ENCODE results near the gene MCC. TPM values are rescaled to one million over a fixed set of nuclear protein-coding genes. Genes with fewer than 3 reads are reported as not detected.

Gene MCC
- total RNA-seq, 1 experiment from 2014 or later: 0.41 TPM

GRCh38 chr5:113176734-113177133, 311.5 kb downstream of the MCC start:
- Histone ChIP-seq H3K27me3 (ENCODE audit: control insufficient read depth, insufficient read depth, low read length) (peaks cover 9% of the 10 kb centered on the region; the same call in 1 of the 2 replicates), H3K4me1 (ENCODE audit: control insufficient read depth, insufficient read depth, low read length) (no peaks in the 10 kb centered on the region), H3K36me3 (ENCODE audit: control insufficient read depth, insufficient read depth, low read length) (no peaks in the 10 kb centered on the region), H3K9me3 (ENCODE audit: control insufficient read depth, insufficient read depth, low read depth, low read length) (no peaks in the 10 kb centered on the region), H3K27ac (ENCODE audit: low read length) (no peak overlapping the region), H3K4me3 (ENCODE audit: low read depth in 2 of 2, low read length in 2 of 2) (no peak overlapping the region)
- in situ Hi-C loops (cut with HindIII; ENCODE audit: low pct_unique_long_range_greater_than_20kb, low sequenced_read_pairs) (no loop called here), intact Hi-C loops (cut with micrococcal nuclease; ENCODE audit: unreplicated experiment) (no loop called here)
- CTCF ChIA-PET: no interaction called here
- DNase-seq (ENCODE audit: low read depth, low spot score): no peak
- no peak for TF ChIP-seq TCF7L2 (IDR thresholded peaks at IDR 0.05; ENCODE audit: low read depth, low read length)
- no TSS peak for BruUV-seq (replicated peaks)
- POLR2A ChIA-PET: no interaction called here
- ATAC-seq: no peak

- H3K4me1 ChIP-seq (ENCODE audit: control insufficient read depth, insufficient read depth, low read length): no peaks in the 10 kb centered on the region
- no peaks in the 10 kb centered on the region for H3K9me3 ChIP-seq (ENCODE audit: control insufficient read depth, insufficient read depth, low read depth, low read length)
- H3K27me3 ChIP-seq (ENCODE audit: control insufficient read depth, insufficient read depth, low read length): peaks cover 9% of the 10 kb centered on the region; the same call in 1 of the 2 replicates
- H3K27ac ChIP-seq (ENCODE audit: low read length): no peak overlapping the region
- no peaks in the 10 kb centered on the region for H3K36me3 ChIP-seq (ENCODE audit: control insufficient read depth, insufficient read depth, low read length)
- TF ChIP-seq CTCF (IDR thresholded peaks at IDR 0.05) (no peak), REST (IDR thresholded peaks at IDR 0.05; ENCODE audit: insufficient read depth in 1 of 2, low read depth in 2 of 2, low read length in 1 of 2) (no peak), POLR2AphosphoS5 (IDR thresholded peaks at IDR 0.05; ENCODE audit: low read depth, low read length) (no peak), TCF7L2 (IDR thresholded peaks at IDR 0.05; ENCODE audit: low read depth, low read length) (no peak), SIN3A (IDR thresholded peaks at IDR 0.05; ENCODE audit: borderline replicate concordance, insufficient read depth, low read depth, low read length) (no peak)
- BruUV-seq (replicated peaks): no TSS peak
- ChIA-PET POLR2A (no interaction called here), CTCF (no interaction called here)
- intact Hi-C loops (cut with micrococcal nuclease; ENCODE audit: unreplicated experiment) (no loop called here), in situ Hi-C loops (cut with HindIII; ENCODE audit: low pct_unique_long_range_greater_than_20kb, low sequenced_read_pairs) (no loop called here)
- ATAC-seq (no peak), DNase-seq (ENCODE audit: low read depth, low spot score) (no peak)
- no peak overlapping the region for H3K4me3 ChIP-seq (ENCODE audit: low read depth in 2 of 2, low read length in 2 of 2)
Measured at GRCh38 chr5:113176196-113176595, 312.1 kb downstream of the MCC start.

GRCh38 chr5:113172231-113172826, 315.9 kb downstream of the MCC start:
- Histone ChIP-seq H3K4me1 (ENCODE audit: control insufficient read depth, insufficient read depth, low read length) (no peaks in the 10 kb centered on the region), H3K27me3 (ENCODE audit: control insufficient read depth, insufficient read depth, low read length) (peaks cover 14% of the 10 kb centered on the region; the same call in 1 of the 2 replicates), H3K36me3 (ENCODE audit: control insufficient read depth, insufficient read depth, low read length) (no peaks in the 10 kb centered on the region), H3K27ac (ENCODE audit: low read length) (no peak overlapping the region), H3K4me3 (ENCODE audit: low read depth in 2 of 2, low read length in 2 of 2) (no peak overlapping the region), H3K9me3 (ENCODE audit: control insufficient read depth, insufficient read depth, low read depth, low read length) (no peaks in the 10 kb centered on the region)
- ChIA-PET CTCF (no interaction called here), POLR2A (no interaction called here)
- BruUV-seq (replicated peaks): no TSS peak
- ATAC-seq: no peak
- intact Hi-C loops (cut with micrococcal nuclease; ENCODE audit: unreplicated experiment) (no loop called here), in situ Hi-C loops (cut with HindIII; ENCODE audit: low pct_unique_long_range_greater_than_20kb, low sequenced_read_pairs) (no loop called here)
- TF ChIP-seq CTCF (IDR thresholded peaks at IDR 0.05) (no peak), REST (IDR thresholded peaks at IDR 0.05; ENCODE audit: insufficient read depth in 1 of 2, low read depth in 2 of 2, low read length in 1 of 2) (no peak), TCF7L2 (IDR thresholded peaks at IDR 0.05; ENCODE audit: low read depth, low read length) (no peak), POLR2AphosphoS5 (IDR thresholded peaks at IDR 0.05; ENCODE audit: low read depth, low read length) (no peak)
- no peak for DNase-seq (ENCODE audit: low read depth, low spot score)

Data from Panc1 (cell line).